ENCODE data around the gene ZNF414.

ZNF414 gene

DNA sequence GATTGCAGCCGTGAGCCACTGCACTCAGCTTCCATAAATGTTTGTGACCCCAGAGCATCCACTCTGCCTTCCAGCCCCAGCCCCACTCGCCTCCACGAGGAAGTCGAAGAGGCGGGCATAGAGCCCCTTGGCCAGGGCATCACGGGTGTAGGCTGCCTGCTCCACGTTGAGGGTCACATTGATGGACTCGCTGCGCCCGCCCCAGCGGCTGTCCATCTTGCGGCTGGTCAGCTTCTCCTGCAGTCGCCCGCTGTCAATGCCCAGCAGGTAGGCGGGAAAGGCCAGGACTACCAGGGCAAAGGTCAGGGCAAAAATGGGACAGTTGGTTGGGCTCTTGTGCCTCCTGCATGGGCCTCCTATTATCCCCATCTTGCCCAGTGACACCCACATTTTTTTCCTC is 36.1 kb upstream of the ZNF414 start:
- TF ChIP-seq, protein P1, sequence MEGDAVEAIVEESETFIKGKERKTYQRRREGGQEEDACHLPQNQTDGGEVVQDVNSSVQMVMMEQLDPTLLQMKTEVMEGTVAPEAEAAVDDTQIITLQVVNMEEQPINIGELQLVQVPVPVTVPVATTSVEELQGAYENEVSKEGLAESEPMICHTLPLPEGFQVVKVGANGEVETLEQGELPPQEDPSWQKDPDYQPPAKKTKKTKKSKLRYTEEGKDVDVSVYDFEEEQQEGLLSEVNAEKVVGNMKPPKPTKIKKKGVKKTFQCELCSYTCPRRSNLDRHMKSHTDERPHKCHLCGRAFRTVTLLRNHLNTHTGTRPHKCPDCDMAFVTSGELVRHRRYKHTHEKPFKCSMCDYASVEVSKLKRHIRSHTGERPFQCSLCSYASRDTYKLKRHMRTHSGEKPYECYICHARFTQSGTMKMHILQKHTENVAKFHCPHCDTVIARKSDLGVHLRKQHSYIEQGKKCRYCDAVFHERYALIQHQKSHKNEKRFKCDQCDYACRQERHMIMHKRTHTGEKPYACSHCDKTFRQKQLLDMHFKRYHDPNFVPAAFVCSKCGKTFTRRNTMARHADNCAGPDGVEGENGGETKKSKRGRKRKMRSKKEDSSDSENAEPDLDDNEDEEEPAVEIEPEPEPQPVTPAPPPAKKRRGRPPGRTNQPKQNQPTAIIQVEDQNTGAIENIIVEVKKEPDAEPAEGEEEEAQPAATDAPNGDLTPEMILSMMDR (IDR thresholded peaks at IDR 0.05; ENCODE audit: insufficient read depth, low read length, missing control alignments): no peak
- CTCF ChIA-PET: interaction anchor here (0.8 to 1.2 kb wide), 3 partner anchors 8 to 30 kb away, joined by 3 read pairs; no protein-coding TSS in a partner anchor
- H3K4me3 ChIP-seq (ENCODE audit: low read depth, low read length): no peak overlapping the region
- POLR2A ChIA-PET: no interaction called here
- no peak for DNase-seq (ENCODE audit: low read depth, low spot score)

DNA sequence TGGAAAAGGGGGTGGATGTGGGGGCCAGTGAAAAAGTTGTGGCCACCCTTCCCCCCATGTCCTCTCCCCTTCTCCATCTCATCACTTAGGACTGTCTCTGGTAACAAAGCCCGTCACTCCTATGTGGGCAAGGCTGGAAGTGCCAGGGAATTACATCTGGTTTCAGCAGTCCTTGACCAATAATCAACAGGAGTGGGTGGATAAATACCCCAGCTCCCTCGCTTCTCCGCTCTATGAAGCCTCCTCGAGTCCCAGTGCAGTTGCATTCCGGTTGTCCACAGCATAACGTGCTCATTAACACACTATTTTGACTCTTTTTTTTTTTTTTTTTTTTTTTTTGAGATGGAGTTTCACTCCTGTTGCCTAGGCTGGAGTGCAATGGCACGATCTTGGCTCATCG is 31.8 kb upstream of the ZNF414 start:
- POLR2A ChIA-PET: no interaction called here
- H3K4me3 ChIP-seq (ENCODE audit: low read depth, low read length): no peak overlapping the region
- TF ChIP-seq, protein P1 (IDR thresholded peaks at IDR 0.05; ENCODE audit: insufficient read depth, low read length, missing control alignments): no peak

DNA sequence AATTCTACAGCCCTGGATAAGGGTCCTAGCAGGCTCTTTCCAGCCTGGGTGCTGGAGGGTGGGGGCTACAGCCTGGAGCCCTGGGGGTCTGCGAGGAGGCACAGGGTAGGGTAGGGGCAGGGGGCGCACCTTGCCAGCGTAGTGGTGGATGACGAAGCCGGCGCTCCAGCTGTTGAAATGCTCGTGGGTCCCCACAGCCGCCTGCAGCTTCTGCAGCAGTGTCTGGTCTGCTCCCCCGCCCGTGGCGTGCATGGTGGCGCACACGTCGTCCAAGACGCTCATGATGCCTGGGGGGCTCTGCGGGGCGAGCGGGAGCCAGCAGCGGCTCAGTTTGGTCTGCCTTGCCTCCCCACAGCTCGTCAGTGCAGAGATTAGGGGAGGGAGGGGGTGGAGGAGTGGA is 30.2 kb upstream of the ZNF414 start:
- CTCF ChIA-PET: interaction anchor here (1.0 to 1.4 kb wide), 2 partner anchors 34 to 35 kb away, joined by 3 read pairs; partner anchors contain the start of gene MYO1F
- TF ChIP-seq, protein P1 (IDR thresholded peaks at IDR 0.05; ENCODE audit: insufficient read depth, low read length, missing control alignments): no peak
- POLR2A ChIA-PET: no interaction called here
- DNase-seq (ENCODE audit: low read depth, low spot score): no peak
- no peak overlapping the region for H3K4me3 ChIP-seq (ENCODE audit: low read depth, low read length)

More for the DNA sequence above, 31.8 kb upstream of the ZNF414 start:
- CTCF ChIA-PET: no interaction called here
- DNase-seq (ENCODE audit: low read depth, low spot score): no peak

DNA sequence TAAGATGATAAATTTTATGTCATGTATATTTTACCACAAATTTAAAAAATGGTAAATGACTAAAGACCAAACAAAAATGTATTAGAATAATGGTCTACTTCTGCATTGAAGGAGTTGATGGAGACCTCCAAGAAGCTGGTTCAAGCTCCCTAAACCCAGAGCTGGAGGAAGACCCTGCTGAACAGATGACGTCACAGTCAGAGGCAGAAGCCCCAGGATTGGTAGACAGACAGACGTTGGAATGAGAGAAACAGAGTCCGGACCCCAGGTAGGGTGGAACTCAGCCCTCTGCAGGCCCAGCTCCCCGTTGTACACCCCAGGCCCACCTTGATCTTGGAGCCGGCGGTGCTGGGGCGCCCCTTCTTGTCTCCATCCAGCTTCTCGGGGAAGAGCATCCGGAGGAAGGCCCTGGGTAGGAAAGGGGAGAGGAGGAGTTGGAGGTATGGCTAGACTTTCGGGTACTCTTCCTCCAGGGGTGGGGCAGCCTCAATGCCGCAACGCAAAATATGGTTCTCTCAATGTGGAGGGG is 25.7 kb upstream of the ZNF414 start:
- DNase-seq (ENCODE audit: low read depth, low spot score): no peak
- ChIA-PET CTCF (interaction anchor here (1.4 kb wide), 1 partner anchor 39 kb away, joined by 4 read pairs; no protein-coding TSS in a partner anchor), POLR2A (no interaction called here)
- H3K4me3 ChIP-seq (ENCODE audit: low read depth, low read length): no peak overlapping the region
- TF ChIP-seq, protein P1 (IDR thresholded peaks at IDR 0.05; ENCODE audit: insufficient read depth, low read length, missing control alignments): no peak

DNA sequence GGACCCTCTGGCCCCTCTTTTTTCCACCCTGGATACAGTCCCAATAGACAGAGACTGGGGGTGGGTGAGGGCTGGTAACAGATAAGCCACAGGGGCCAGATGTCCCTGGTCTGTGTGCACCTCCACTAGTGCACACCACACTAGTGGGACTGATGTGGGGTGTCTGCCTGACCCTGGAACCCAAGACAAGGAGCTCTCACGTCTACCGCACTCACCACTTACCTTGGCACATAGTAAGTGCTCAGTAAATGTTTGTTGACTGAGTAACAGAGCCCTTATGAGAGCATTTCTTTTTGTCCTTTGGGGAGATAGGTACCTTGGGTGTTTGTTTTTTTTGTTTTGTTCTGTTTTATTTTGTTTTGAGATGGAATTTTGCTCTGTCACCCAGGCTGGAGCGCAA is 23.1 kb upstream of the ZNF414 start:
- POLR2A ChIA-PET: no interaction called here

DNA sequence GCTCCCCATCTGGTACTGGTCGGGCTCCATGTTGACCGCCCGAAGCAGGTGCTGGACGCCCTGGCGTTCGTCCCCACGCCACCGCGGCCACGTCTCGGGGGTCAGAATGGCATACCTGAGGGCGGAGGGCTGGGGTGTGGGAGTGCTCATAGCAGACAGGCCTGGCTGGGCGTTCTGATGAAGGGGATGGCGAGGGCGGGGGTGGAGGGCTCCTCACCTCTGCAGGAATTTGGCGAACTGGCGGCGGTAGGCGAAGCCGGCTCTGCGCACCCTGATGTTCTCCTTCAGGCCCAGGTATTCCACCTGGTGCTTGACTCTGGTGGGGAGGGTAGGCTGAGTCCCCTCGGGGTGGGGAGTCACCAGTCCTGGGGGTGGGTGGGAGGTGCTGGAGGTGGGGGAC is 22.3 kb upstream of the ZNF414 start:
- TF ChIP-seq, protein P1 (IDR thresholded peaks at IDR 0.05; ENCODE audit: insufficient read depth, low read length, missing control alignments): no peak
- no peak overlapping the region for H3K4me3 ChIP-seq (ENCODE audit: low read depth, low read length)
- ChIA-PET POLR2A (no interaction called here), CTCF (no interaction called here)
- no peak for DNase-seq (ENCODE audit: low read depth, low spot score)

More for the DNA sequence above, 23.1 kb upstream of the ZNF414 start:
- CTCF ChIA-PET: interaction anchor here (1.0 to 1.5 kb wide), 2 partner anchors 41 to 44 kb away, joined by 3 to 5 read pairs; no protein-coding TSS in a partner anchor
- no peak for DNase-seq (ENCODE audit: low read depth, low spot score)
- TF ChIP-seq, protein P1 (IDR thresholded peaks at IDR 0.05; ENCODE audit: insufficient read depth, low read length, missing control alignments): no peak
- H3K4me3 ChIP-seq (ENCODE audit: low read depth, low read length): no peak overlapping the region
